Left lung (tissue), 10 donors: ENCODE results near the gene ATG13. TPM values are rescaled to one million over a fixed set of nuclear protein-coding genes. Genes with fewer than 3 reads are reported as not detected.

ENCODE experiments used
- ATAC-seq: fragments of 200-7000 bp; cut with Tn5 transposase; one replicate; pipeline ENCODE4 v1.9.1; 2020; ENCODE audit warnings: moderate library complexity
- DNase-seq, 4 donors: peaks; one replicate each; pipeline ENCODE4 v3.0.0-alpha.2; 2013 to 2020
- H3K27ac ChIP-seq, 2 donors: fragments of 200-600 bp; sonication (generic) in 1 of 2; one replicate each; pipeline versions ENCODE4 v1.5.0 to v1.8.0; 2020 to 2021
- H3K27me3 ChIP-seq, 2 donors: fragments of 200-600 bp; sonication (generic) in 1 of 2; one replicate each; pipeline versions ENCODE4 v1.5.0 to v1.8.0; 2020 to 2021
- H3K36me3 ChIP-seq, 2 donors: fragments of 200-600 bp; sonication (generic) in 1 of 2; one replicate each; pipeline versions ENCODE4 v1.5.0 to v1.8.0; 2020 to 2021
- H3K4me1 ChIP-seq, 2 donors: fragments of 200-600 bp; one replicate each; pipeline ENCODE4 v1.8.0; 2021
- H3K4me3 ChIP-seq, 2 donors: fragments of 200-600 bp; sonication (generic) in 1 of 2; one replicate each; pipeline versions ENCODE4 v1.5.0 to v1.8.0; 2020 to 2021; ENCODE audit warnings: mild to moderate bottlenecking in 1 of 2
- H3K9me3 ChIP-seq, 2 donors: fragments of 200-600 bp; sonication (generic) in 1 of 2; one replicate each; pipeline versions ENCODE4 v1.5.0 to v1.8.0; 2020 to 2021
- CTCF ChIP-seq, 2 donors: fragments of 200-600 bp; sonication (generic) in 1 of 2; IDR thresholded peaks; one replicate each; pipeline versions ENCODE4 v1.5.0 to v1.8.0; 2021; ENCODE audit warnings: antibody characterized with exemption in 2 of 2
- intact Hi-C, 2 donors: fragments of 100-400 bp; cut with DNase I; formaldehyde crosslinking; loops; one replicate each; pipeline versions ENCODE4 v1.11.2 to v1.14.2; 2022
- polyA plus RNA-seq, 6 donors: library from polyadenylated mRNA; unstranded; fragments of 120-200 nt; gene quantifications; one replicate each; pipeline ENCODE4 v1.2.1, GENCODE V29; 2013; ENCODE audit not compliant: insufficient read length in 6 of 6
- total RNA-seq, 2 donors: library from RNA; stranded (reverse); fragmentation: NEBNext Ultra II Directional; extraction: Animal tissue kit (Norgen Biotek cat#: 25700); gene quantifications; one replicate each; pipeline ENCODE4 v1.2.1, GENCODE V29; 2021
- donor health status: DM: no; HTN: yes; CAD: no.
- donor health status: DM: no; HTN: no; CAD: no.

The ATG13 gene
- total and polyA plus RNA-seq, 8 donors: 47.1 to 58.2 (median 52.3) TPM

GRCh38 chr11:46677991-46678740, 60.8 kb downstream of the ATG13 start:
- DNase-seq (no peak), ATAC-seq (no peak)
- Histone ChIP-seq H3K9me3 (no peaks in the 10 kb centered on the region), H3K27me3 (no peaks in the 10 kb centered on the region), H3K36me3 (peaks cover 3 to 69% of the 10 kb centered on the region in 2 donors), H3K4me3 (no peak overlapping the region), H3K4me1 (peaks cover 23 to 44% of the 10 kb centered on the region in 2 donors), H3K27ac (peak overlapping the region in 1 of 2 donors; percentile 87)
- intact Hi-C loops: no loop called here
- no peak for TF ChIP-seq CTCF (IDR thresholded peaks at IDR 0.05)

- Histone ChIP-seq H3K4me1 (peaks cover 23 to 38% of the 10 kb centered on the region in 2 donors), H3K27me3 (no peaks in the 10 kb centered on the region), H3K36me3 (peaks cover 3 to 69% of the 10 kb centered on the region in 2 donors), H3K27ac (no peak overlapping the region), H3K9me3 (no peaks in the 10 kb centered on the region), H3K4me3 (no peak overlapping the region)
- DNase-seq (no peak), ATAC-seq (no peak)
- intact Hi-C loops: no loop called here
- no peak for TF ChIP-seq CTCF (IDR thresholded peaks at IDR 0.05)
Measured at GRCh38 chr11:46678741-46679130, 61.4 kb downstream of the ATG13 start.

- intact Hi-C loops: no loop called here
- H3K36me3 ChIP-seq: peaks cover 3 to 72% of the 10 kb centered on the region in 2 donors
Measured at GRCh38 chr11:46679241-46680163, 62.1 kb downstream of the ATG13 start.

GRCh38 chr11:46680164-46680760, 62.9 kb downstream of the ATG13 start:
- peak in 2 of 4 donors; percentile 12 to 67 for DNase-seq
- Histone ChIP-seq H3K27me3 (no peaks in the 10 kb centered on the region), H3K36me3 (peaks cover 3 to 76% of the 10 kb centered on the region in 2 donors), H3K27ac (no peak overlapping the region), H3K4me1 (peaks cover 16 to 28% of the 10 kb centered on the region in 2 donors), H3K9me3 (no peaks in the 10 kb centered on the region), H3K4me3 (no peak overlapping the region)
- TF ChIP-seq CTCF (IDR thresholded peaks at IDR 0.05): no peak
- ATAC-seq: no peak
- intact Hi-C loops: no loop called here

More at GRCh38 chr11:46679241-46680163, 62.1 kb downstream of the ATG13 start:
- no peaks in the 10 kb centered on the region for H3K9me3 ChIP-seq
- peaks cover 23 to 31% of the 10 kb centered on the region in 2 donors for H3K4me1 ChIP-seq
- no peaks in the 10 kb centered on the region for H3K27me3 ChIP-seq
- H3K27ac ChIP-seq: no peak overlapping the region
- no peak for TF ChIP-seq CTCF (IDR thresholded peaks at IDR 0.05)
- no peak overlapping the region for H3K4me3 ChIP-seq
- DNase-seq (peak in 2 of 4 donors; percentile 25 to 75), ATAC-seq (no peak)
